GM12864 (cell line): ENCODE data around the gene ZBTB1.
A peak's percentile ranks its signal among the peaks of the same experiment; 100 is the strongest.

Experiments
- DNase-seq: peaks from one replicate; pipeline ENCODE4 v3.0.0-alpha.2; 2011; ENCODE audit warnings: low read depth
- H3K4me3 ChIP-seq: 2 replicates; pipeline ENCODE4 v1.5.1; 2011; ENCODE audit warnings: mild to moderate bottlenecking, low read depth, low read length, control low read depth
- CTCF ChIP-seq: IDR thresholded peaks from 2 replicates; pipeline ENCODE4 v1.5.1; 2011; ENCODE audit warnings: low read depth, mild to moderate bottlenecking, moderate library complexity, low read length, control low read depth, inconsistent platforms; ENCODE audit errors: missing control alignments

Gene ZBTB1

GRCh38 chr14:64503434-64504309 is 898 bp upstream of the ZBTB1 start, which contains the start of gene ZBTB25:
Gene ZBTB25 (minus strand): TSS chr14:64503838. CDS start chr14:64490533, 13,305 bp downstream.
- peak within 1 kb of the TSS; percentile 70 for H3K4me3 ChIP-seq
- TF ChIP-seq CTCF: no peak
- DNase-seq: peak; percentile 89

- peak overlapping the region; percentile 70 for H3K4me3 ChIP-seq
- TF ChIP-seq CTCF: no peak
- no peak for DNase-seq
Measured at GRCh38 chr14:64504897-64505794, 576 bp downstream of the ZBTB1 start.

- TF ChIP-seq CTCF: no peak
- DNase-seq: no peak
- peak overlapping the region; percentile 70 for H3K4me3 ChIP-seq
Measured at GRCh38 chr14:64506721-64507120, 2.2 kb downstream of the ZBTB1 start.

GRCh38 chr14:64507376-64508156 is 3.0 kb downstream of the ZBTB1 start:
- DNase-seq: no peak
- H3K4me3 ChIP-seq: peak overlapping the region; percentile 44
- no peak for TF ChIP-seq CTCF

- H3K4me3 ChIP-seq: peak overlapping the region; percentile 44; the same call in 1 of the 2 replicates
- no peak for TF ChIP-seq CTCF
- no peak for DNase-seq
Measured at GRCh38 chr14:64508215-64508776, 3.7 kb downstream of the ZBTB1 start.

GRCh38 chr14:64509036-64509435 is 4.5 kb downstream of the ZBTB1 start:
- no peak for DNase-seq
- H3K4me3 ChIP-seq: peak overlapping the region; percentile 35
- TF ChIP-seq CTCF: no peak
